Left cardiac atrium (tissue), 4 donors: ENCODE data around the gene MAPK11. TPM values are rescaled to one million over a fixed set of nuclear protein-coding genes. Genes with fewer than 3 reads are reported as not detected.

Source experiments
- ATAC-seq, 2 donors: fragments of 200-7000 bp; cut with Tn5 transposase; one replicate each; pipeline ENCODE4 v1.9.1; 2020; ENCODE audit warnings: mild to moderate bottlenecking in 2 of 2, moderate library complexity in 2 of 2
- DNase-seq: peaks from one replicate; pipeline ENCODE4 v3.0.0-alpha.2; 2020
- intact Hi-C, 2 donors: fragments of 100-400 bp; cut with DNase I; formaldehyde crosslinking; loops; one replicate each; pipeline versions ENCODE4 v1.14.1 to v1.15.1; 2022 to 2023
- total RNA-seq, 2 donors: library from RNA; stranded (reverse); fragmentation: NEBNext Ultra II Directional; extraction: Animal tissue kit (Norgen Biotek cat#: 25700); gene quantifications; one replicate each; pipeline ENCODE4 v1.2.1, GENCODE V29; 2021
- donor health status: DM: no; HTN: yes; CAD: no.
- donor health status: DM: no; HTN: yes; CAD: no; lungs with severe emphysema.
- donor health status: DM: yes; HTN: yes; CAD: no.
- donor health status: Dilated cardiomyopathy.

The MAPK11 gene
- total RNA-seq, 2 donors from 2014 or later: 13.3 to 15.4 TPM

GRCh38 chr22:50298266-50298637 is 28.1 kb upstream of the MAPK11 start:
- ATAC-seq (no peak), DNase-seq (no peak)
- intact Hi-C loops: no loop called here

DNA sequence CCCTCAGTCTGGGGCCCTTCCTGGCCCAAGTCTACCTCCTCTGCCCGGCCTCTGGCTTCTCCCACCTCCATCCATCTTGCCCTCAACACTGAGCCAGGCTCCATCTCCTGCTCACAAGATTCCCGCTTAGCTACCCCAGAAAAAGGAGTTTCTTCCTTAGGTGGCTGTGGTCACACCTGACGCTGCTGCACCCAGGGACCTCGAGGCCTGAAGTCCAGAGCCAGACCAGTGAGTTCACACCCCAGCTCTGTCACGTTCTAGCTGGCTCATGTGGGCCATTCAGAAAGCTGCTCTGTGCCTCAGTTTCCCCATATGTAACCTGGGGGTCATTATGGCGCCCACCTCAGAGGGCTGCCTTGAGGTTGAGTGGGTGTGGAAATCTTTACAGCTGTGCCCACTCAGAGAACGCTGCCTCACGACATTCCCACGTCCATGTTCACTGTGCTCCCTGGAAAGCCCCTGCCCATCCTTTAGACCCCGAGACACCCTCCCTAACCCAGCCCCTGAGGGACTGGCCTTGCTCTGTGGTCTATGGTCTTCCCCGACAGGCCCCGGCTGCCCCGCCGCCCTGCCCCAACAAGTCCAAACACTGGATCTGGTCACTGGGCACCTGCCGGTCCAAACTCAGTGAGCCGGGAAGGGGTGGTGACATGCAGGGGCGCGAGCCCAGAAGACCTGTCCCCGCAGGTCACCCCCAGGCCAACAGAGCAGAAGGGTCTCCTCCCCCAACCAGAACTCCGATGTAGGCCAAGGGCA is 27.5 kb upstream of the MAPK11 start:
- intact Hi-C loops: no loop called here
- no peak for DNase-seq
- ATAC-seq: no peak

DNA sequence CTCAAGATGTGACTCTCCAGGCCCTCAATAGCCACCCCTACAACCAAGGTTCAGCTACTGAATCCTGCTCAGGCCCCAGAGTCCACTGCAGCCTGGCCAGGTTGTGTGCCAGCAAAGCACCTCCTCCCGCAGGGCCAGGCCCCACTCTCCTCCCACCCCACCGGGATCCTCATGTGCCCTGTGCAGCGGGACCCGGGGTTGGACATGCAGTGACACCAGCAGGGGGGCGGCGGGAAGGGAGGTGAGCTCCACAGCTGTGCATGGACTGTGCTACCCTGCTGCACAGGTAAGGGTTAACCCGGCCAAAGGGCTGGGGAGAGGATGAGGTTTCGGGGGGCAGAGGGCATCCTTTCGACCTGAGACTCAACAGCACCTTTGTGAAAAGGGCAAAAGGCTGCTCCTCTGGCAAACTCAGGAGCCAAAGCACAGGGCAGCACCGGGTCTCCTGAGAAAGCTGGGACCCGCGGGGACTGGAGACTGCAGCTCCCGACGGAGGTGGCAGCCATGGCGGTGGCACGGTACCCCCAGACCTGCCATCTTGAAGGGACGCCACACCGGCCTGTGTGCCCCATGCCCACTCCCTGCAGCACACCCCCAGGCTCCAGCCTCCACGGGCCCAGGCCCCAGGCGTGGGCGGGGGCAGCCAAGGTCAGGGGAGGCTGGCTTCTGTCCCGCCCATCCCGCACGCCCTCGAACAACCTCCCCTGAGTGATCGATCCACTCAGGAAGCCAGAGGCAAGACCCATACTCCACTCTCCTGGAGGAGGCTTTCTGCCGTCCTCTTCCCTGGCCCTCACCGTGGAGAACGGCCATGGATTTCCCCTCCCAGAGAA is 26.7 kb upstream of the MAPK11 start:
- intact Hi-C loops: no loop called here
- ATAC-seq (no peak), DNase-seq (no peak)

DNA sequence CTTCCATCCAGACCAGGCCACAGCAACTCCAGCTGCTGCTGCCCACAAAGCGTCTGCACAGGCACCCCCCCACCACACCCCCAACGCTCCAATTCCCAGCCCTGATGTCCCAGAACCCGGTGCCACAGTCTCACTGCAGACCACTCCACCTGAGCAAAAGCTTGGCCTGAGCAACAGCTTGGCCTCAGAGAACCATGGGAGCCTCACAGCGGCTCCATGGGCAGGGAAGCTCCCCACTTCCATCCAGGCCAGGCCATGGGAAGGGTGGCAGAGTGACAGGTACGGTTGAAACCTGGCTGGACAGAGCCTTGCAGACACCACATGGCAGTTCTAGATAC is 24.1 kb upstream of the MAPK11 start:
- intact Hi-C loops: no loop called here
- DNase-seq (no peak), ATAC-seq (peak in 1 of 2 donors; percentile 2)

- DNase-seq (peak; percentile 76), ATAC-seq (peak; percentile 74 to 90)
- intact Hi-C loops: no loop called here
Measured at GRCh38 chr22:50293441-50294318, 23.5 kb upstream of the MAPK11 start.

GRCh38 chr22:50292643-50293440 is 22.7 kb upstream of the MAPK11 start:
- intact Hi-C loops: no loop called here
- peak in 1 of 2 donors; percentile 1 for ATAC-seq
- DNase-seq: no peak

DNA sequence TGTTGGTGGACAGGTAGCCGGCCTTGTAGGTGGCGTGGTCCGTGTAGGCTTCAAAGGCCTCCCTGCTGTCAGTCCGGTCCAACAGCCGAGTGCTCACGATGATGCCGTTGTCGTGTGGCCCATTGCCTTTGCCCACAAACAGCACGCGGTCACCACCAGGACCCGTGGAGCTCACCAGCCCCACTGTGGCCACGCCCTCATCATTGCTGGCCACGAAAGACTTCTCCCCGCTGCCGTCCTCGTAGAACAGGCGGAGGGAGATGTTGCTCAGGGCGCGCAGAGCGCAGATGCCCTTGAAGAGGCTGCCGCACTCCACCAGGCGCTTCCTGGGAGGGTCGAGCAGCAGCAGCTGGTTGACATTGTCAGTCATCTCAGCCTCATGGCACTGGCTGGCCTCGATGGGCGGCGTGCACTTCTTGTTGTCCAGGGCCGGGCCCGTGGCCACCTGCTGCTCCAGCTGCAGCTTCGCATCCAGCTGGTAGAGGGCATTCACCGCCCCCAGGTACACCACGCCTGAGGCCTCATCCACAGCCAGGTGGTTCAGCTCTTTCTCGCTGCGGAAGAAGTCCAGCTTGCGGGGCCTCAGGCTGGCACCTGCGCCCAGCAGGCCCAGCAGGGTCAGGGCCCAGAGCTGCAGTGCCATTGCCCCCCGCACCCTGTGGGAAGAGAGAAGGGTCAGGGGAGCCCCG is 19.9 kb upstream of the MAPK11 start:
- no peak for ATAC-seq
- intact Hi-C loops: no loop called here
- DNase-seq: no peak

DNA sequence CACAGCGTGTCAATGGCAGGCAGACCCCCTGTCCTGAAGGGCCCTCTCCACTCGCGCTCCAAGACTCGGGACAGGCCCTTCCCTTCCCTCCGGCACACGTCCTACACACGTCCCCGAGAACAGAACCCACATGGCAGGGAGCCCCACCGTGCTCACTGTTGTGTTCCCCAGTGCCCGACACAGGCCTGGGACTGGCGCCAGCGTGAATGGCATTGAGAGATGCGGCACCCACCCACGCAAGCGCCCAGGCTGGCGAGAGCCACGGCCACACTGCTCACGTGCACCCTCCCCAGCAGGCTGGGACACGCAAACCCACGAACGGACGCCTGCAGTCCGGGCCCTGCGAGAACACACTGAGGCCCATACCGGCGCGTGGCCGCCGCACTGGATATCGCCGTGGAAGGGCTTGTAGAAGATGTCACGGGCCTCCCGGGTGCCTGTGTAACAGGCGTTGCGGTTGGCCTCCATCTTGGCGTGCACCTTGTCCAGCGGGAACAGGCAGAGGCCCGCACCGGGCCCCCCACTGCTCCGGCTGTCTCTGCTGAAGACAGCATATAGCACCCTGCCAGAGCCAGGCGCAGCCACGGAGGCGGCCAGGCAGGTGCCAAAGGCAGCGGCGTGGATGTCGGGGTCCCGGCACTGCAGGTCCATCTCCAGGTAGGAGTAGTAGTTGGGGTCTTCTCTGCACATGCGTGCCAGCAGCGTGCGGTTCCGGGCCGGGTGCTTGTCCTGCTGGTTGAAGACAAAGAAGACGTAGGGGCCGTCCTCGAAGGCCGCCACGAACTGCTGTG is 19.2 kb upstream of the MAPK11 start:
- ATAC-seq (no peak), DNase-seq (no peak)
- intact Hi-C loops: no loop called here

DNA sequence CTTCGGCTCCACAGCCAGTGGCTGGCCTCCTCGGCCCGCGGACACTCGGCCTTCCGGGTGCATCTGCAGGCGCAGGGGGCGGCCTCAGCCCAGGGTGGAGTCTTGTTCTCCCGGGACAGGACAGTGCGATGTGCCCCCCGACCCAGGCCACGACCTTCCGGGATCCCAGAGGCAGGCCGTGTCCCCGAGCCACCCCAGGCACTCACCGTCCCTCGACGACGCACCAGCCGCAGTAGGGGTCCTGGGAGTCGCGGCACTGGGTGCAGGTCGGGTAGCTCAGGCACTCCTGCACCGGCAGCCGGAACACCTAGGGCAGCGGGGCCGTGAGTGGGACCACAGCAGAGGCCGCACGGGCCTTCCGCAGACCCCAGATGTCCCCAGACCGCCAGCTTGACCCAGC is 17.6 kb upstream of the MAPK11 start:
- intact Hi-C loops: no loop called here
- ATAC-seq (no peak), DNase-seq (no peak)

GRCh38 chr22:50286701-50287318 is 16.6 kb upstream of the MAPK11 start:
- intact Hi-C loops: no loop called here
- DNase-seq (no peak), ATAC-seq (no peak)

GRCh38 chr22:50286275-50286674 is 16.1 kb upstream of the MAPK11 start:
- DNase-seq: no peak
- intact Hi-C loops: no loop called here
- ATAC-seq: no peak

GRCh38 chr22:50285568-50286229 is 15.5 kb upstream of the MAPK11 start:
- no peak for ATAC-seq
- intact Hi-C loops: no loop called here
- no peak for DNase-seq

DNA sequence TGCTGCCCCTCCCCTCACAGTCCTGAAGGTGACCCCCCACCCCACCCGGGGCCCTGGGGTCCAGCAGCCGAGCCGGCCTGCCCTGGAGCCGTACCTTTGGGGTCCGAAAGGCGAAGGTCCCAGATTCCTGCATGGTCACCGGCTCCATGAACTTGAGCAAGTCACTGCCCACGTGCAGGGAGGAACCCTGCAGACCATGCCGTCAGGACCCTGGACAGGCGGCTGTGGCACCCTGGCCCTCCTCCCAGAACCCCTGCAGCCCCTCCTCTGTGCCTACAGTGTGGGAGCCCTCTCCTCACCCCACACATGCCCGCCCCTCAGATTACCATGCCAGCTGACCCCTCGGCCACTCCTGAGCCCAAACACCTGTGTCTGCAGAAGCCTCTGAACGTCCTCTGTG is 14.3 kb upstream of the MAPK11 start:
- intact Hi-C loops: no loop called here
- ATAC-seq (no peak), DNase-seq (no peak)

DNA sequence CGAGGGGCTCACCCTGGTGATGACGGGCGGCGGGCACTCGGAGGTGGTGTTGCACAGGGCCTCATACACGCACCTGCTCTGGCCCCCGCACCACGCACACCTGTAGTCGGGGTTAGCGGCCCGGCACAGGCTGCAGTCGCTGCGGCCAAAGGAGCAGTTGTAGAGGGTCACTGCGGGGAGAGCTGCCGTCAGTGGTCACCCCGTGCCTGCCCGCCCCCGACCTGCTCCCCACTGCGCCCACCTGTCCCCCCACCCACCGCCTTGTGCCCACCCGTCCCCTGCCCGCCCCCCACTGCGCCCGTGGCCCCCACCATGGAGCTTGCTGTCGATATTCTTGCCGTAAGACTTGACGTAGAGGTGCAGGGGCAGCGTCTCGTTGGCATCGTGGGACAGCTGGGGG is 13.6 kb upstream of the MAPK11 start:
- DNase-seq (no peak), ATAC-seq (no peak)
- intact Hi-C loops: no loop called here

DNA sequence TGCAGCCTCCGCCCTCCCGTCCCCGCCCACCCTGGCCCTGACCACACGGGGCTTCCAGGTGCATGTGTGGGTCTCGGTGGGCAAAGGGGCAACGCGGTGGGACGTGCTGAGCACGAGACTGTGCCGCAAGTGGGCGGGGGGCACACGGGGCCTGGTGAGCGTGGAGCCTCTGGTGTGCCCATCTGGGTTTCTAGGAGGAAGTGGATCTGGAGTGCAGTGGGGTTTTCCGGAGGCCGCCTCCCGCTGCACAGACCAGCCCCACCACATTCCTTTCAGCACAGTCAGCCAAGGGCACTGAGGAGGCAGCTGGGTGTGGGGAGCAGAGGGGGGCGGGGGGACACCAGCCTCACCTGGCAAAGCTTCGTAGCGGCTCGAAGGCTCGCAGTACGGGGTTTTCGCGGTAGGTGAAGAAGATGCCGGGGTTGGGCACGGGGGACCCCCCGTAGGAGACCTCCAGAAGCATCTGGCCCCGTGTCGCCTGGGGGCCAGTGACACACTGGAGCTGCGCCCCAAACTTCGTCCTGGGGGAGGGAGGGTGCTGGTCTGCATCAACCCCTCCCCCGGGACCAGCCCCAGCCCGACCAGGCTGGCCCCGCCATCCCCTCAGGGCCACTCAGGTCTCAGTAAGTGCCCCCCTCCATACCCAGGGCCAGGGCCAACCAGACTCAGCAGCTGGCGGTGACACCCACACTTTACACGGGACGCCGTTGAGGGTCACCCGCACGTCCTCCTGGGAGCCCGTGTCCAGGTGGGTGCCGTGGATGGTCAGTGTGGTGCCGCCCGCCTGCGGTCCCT is 12.4 kb upstream of the MAPK11 start:
- intact Hi-C loops: no loop called here
- ATAC-seq (peak; percentile 57 to 67), DNase-seq (no peak)

DNA sequence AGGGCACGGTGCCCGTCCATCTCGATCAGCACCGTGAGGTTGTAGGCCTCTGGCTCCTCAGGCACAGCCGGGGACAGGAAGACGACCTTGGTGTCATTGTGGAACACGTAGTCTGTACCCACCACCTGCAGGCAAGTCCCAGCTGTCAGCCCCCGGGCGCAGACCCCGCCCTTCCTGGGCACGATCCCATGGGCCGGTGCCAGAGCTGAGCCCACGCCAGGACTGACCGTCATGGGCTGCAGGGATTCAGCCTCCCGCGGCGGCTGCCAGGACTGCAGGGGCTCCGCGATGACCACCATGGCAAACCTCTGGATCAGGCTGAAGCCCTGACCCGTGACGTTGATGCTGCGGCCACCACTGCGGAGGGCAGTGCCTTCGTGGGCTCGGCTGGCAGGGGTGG is 11.8 kb upstream of the MAPK11 start:
- ATAC-seq: peak; percentile 64 to 69
- intact Hi-C loops: no loop called here
- DNase-seq: no peak
